ENCODE data around the gene TENM4. TPM values are rescaled to one million over a fixed set of nuclear protein-coding genes. Genes with fewer than 3 reads are reported as not detected.
A peak's percentile ranks its signal among the peaks of the same experiment; 100 is the strongest.

Gene TENM4
- total RNA-seq, 1 donor from 2014 or later: 5.1 TPM

DNA sequence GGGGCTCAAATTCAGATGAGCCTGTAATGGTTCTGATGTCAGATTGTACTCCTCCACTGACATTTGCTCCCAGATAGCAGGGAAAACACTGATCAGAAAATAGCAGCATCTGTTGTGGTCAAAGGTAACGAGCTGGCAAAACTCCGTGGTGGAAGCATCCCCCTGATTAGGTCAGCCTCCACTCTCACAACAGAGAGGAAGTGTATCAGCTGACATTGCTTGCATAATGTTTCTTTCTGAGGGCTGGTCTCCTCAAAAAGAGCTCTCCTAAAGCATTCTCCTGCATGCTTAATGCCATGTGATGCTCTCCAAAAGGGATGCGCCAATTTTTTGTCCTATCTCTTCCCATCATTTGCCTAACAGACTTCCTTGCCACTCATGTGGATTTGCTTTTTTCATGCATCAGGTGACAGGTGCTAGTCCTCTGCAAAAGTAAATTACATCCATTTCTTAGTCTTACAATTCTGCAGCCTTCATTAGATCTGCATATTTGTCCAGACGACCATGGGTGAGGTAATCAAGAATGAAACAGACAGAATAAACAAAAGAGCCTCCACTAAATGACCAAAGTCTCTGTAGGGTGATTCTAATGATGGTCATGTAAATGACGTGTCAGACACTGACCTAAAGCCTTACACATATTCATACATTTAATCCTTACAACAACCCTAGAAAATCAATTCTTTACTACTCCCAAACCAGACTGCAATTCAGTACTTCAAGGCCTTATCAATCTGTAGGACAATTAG lies 6.4 kb upstream of the TENM4 start:
- Mint-ChIP-seq H3K4me3 (no peak overlapping the region), H3K27me3 (ENCODE audit: insufficient read depth, low read depth) (no peaks in the 10 kb centered on the region), H3K9me3 (no peaks in the 10 kb centered on the region), H3K4me1 (peaks cover 16% of the 10 kb centered on the region), H3K27ac (no peak overlapping the region), H3K36me3 (no peaks in the 10 kb centered on the region)
- no peak for TF ChIP-seq CTCF (IDR thresholded peaks at IDR 0.05)
- TF ChIP-seq EZH2 (IDR thresholded peaks at IDR 0.05): no peak
- Histone ChIP-seq H3K9ac (no peak overlapping the region), H2AFZ (replicated peaks) (no peak overlapping the region), H3K4me3 (no peak overlapping the region), H3K9me3 (ENCODE audit: low read depth) (no peaks in the 10 kb centered on the region), H4K20me1 (ENCODE audit: low read depth) (no peaks in the 10 kb centered on the region), H3K27me3 (peaks cover 18% of the 10 kb centered on the region), H3F3A (ENCODE audit: low read depth) (peaks cover 10% of the 10 kb centered on the region), H3K79me2 (ENCODE audit: low read depth) (no peaks in the 10 kb centered on the region), H3K4me1 (peaks cover 10% of the 10 kb centered on the region), H3K36me3 (no peaks in the 10 kb centered on the region), H3K27ac (no peak overlapping the region), H3K4me2 (no peak overlapping the region)
- no peak for DNase-seq (ENCODE audit: low spot score)

DNA sequence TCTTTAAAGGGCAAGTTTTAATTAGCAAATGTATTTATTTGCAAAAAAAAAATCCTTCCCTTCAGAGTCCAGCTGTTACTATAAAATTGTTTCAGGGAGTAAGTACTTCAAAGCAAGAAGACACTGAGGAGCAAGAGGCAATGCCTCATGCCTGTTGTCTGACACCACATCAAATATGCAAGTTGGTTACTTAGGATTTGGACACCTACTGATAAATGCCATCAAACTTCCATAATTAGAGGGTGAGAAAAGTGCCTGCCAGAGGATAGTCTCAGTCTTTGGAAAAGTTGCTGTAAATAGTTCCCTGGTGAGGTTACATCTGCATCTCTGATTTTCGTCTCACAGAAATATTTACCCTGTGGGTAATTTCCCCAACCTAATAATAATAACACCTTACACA lies 4.1 kb upstream of the TENM4 start:
- no peaks in the 10 kb centered on the region for H4K20me1 ChIP-seq (ENCODE audit: low read depth)
- no peak for TF ChIP-seq EZH2 (IDR thresholded peaks at IDR 0.05)
- no peak for TF ChIP-seq EZH2phosphoT487 (IDR thresholded peaks at IDR 0.05)
- no peak for TF ChIP-seq CTCF (IDR thresholded peaks at IDR 0.05)
- Mint-ChIP-seq H3K9me3 (no peaks in the 10 kb centered on the region), H3K4me3 (no peak overlapping the region), H3K27me3 (ENCODE audit: insufficient read depth, low read depth) (peaks cover 4% of the 10 kb centered on the region), H3K4me1 (peaks cover 24% of the 10 kb centered on the region), H3K36me3 (no peaks in the 10 kb centered on the region), H3K27ac (peak overlapping the region; percentile 14)
- H3K36me3 ChIP-seq: no peaks in the 10 kb centered on the region
- no peak for DNase-seq (ENCODE audit: low spot score)
- H3K27ac ChIP-seq: no peak overlapping the region
- H3K27me3 ChIP-seq: peaks cover 36% of the 10 kb centered on the region
- no peak overlapping the region for H3K4me3 ChIP-seq
- H3K4me1 ChIP-seq: peaks cover 14% of the 10 kb centered on the region
- peak overlapping the region; percentile 15 for H2AFZ ChIP-seq (replicated peaks)
- H3K9ac ChIP-seq: no peak overlapping the region
- H3K4me2 ChIP-seq: no peak overlapping the region
- no peaks in the 10 kb centered on the region for H3K9me3 ChIP-seq (ENCODE audit: low read depth)
- H3K79me2 ChIP-seq (ENCODE audit: low read depth): no peaks in the 10 kb centered on the region
- H3F3A ChIP-seq (ENCODE audit: low read depth): peaks cover 16% of the 10 kb centered on the region

GRCh38 chr11:79441461-79441875 lies 638 bp upstream of the TENM4 start:
- Histone ChIP-seq H3F3A (ENCODE audit: low read depth) (peaks cover 30% of the 10 kb centered on the region), H3K9me3 (ENCODE audit: low read depth) (no peaks in the 10 kb centered on the region), H3K4me2 (peak overlapping the region; percentile 95), H3K9ac (no peak overlapping the region), H3K27me3 (peaks cover 70% of the 10 kb centered on the region), H3K4me3 (peak overlapping the region; percentile 78), H3K4me1 (peaks cover 35% of the 10 kb centered on the region), H3K27ac (no peak overlapping the region), H2AFZ (replicated peaks) (peak overlapping the region; percentile 100), H3K79me2 (ENCODE audit: low read depth) (no peaks in the 10 kb centered on the region), H4K20me1 (ENCODE audit: low read depth) (peaks cover 29% of the 10 kb centered on the region), H3K36me3 (no peaks in the 10 kb centered on the region)
- TF ChIP-seq EZH2 (IDR thresholded peaks at IDR 0.05): no peak
- no peak for TF ChIP-seq CTCF (IDR thresholded peaks at IDR 0.05)
- TF ChIP-seq EZH2phosphoT487 (IDR thresholded peaks at IDR 0.05): no peak
- Mint-ChIP-seq H3K9me3 (no peaks in the 10 kb centered on the region), H3K4me3 (peak overlapping the region; percentile 88), H3K27ac (peak overlapping the region; percentile 71), H3K4me1 (peaks cover 37% of the 10 kb centered on the region), H3K27me3 (ENCODE audit: insufficient read depth, low read depth) (peaks cover 4% of the 10 kb centered on the region), H3K36me3 (no peaks in the 10 kb centered on the region)
- DNase-seq (ENCODE audit: low spot score): peak; percentile 31

Data from neural progenitor cell (in vitro differentiated cells).